OCI-LY7 (cell line): ENCODE results near the gene LRRC56. TPM values are rescaled to one million over a fixed set of nuclear protein-coding genes. Genes with fewer than 3 reads are reported as not detected.
A peak's percentile ranks its signal among the peaks of the same experiment; 100 is the strongest.

Source experiments
- BruUV-seq: library from RNA; stranded (reverse); fragments of 400-500 nt; replicated peaks from 2 replicates; lab custom pipeline; 2021; lab: Mats Ljungman, UMichigan
- CTCF ChIA-PET: fragments of 300-600 bp; sonication (Branson Sonifier 250); formaldehyde crosslinking; loops from one replicate; lab custom pipeline; 2022; ENCODE audit warnings: antibody characterized with exemption; ENCODE audit not compliant: unreplicated experiment; lab: Charles Lee
- POLR2A ChIA-PET: fragments of 300-600 bp; sonication (Branson Sonifier 250); formaldehyde crosslinking; loops from one replicate; lab custom pipeline; 2022; ENCODE audit warnings: antibody characterized with exemption; lab: Charles Lee
- DNase-seq: peaks from one replicate; pipeline ENCODE4 v3.0.0-alpha.2; 2015; ENCODE audit warnings: low spot score
- H2AFZ ChIP-seq: fragments of 200-600 bp; sonication (generic), shearing (Covaris generic); 2 replicates; pipeline ENCODE4 v1.6.1; 2014; ENCODE audit warnings: mild to moderate bottlenecking, antibody characterized with exemption, low read length, moderate library complexity
- H3K27ac ChIP-seq: fragments of 200-600 bp; sonication (generic); 2 replicates; pipeline ENCODE4 v1.5.1; 2014; ENCODE audit warnings: mixed run types, low read depth, mild to moderate bottlenecking, moderate library complexity, low read length, inconsistent platforms; ENCODE audit not compliant: poor library complexity, severe bottlenecking
- H3K36me3 ChIP-seq: fragments of 200-600 bp; sonication (generic); 2 replicates; pipeline ENCODE4 v1.6.1; 2014; ENCODE audit warnings: mild to moderate bottlenecking, antibody characterized with exemption, low read length, moderate library complexity, mixed read lengths; ENCODE audit not compliant: insufficient read depth
- H3K4me1 ChIP-seq: fragments of 200-600 bp; sonication (generic); 2 replicates; pipeline ENCODE4 v1.5.1; 2014; ENCODE audit warnings: mild to moderate bottlenecking, low read length; ENCODE audit not compliant: insufficient read depth, poor library complexity, severe bottlenecking
- H3K4me2 ChIP-seq: fragments of 200-600 bp; sonication (generic); 2 replicates; pipeline ENCODE4 v1.6.1; 2014; ENCODE audit warnings: mild to moderate bottlenecking, low read length
- H3K4me3 ChIP-seq: fragments of 200-600 bp; sonication (generic); 2 replicates; pipeline ENCODE4 v1.5.1; 2014; ENCODE audit warnings: mild to moderate bottlenecking, low read depth, low read length; ENCODE audit not compliant: poor library complexity, severe bottlenecking
- H3K79me2 ChIP-seq: fragments of 200-600 bp; sonication (generic); 2 replicates; pipeline ENCODE4 v1.6.1; 2016; ENCODE audit warnings: low read depth, mild to moderate bottlenecking, low read length, moderate library complexity, mixed read lengths; ENCODE audit not compliant: insufficient read depth
- H3K9me2 ChIP-seq: fragments of 200-600 bp; sonication (generic); 2 replicates; pipeline ENCODE4 v1.6.1; 2016; ENCODE audit warnings: mild to moderate bottlenecking, low read length, mixed read lengths; ENCODE audit not compliant: insufficient read depth
- H3K9me3 ChIP-seq: fragments of 200-600 bp; sonication (generic); 2 replicates; pipeline ENCODE4 v1.6.1; 2014; ENCODE audit warnings: mild to moderate bottlenecking, mixed run types, low read length, mixed read lengths
- H4K20me1 ChIP-seq: fragments of 200-600 bp; sonication (generic); 2 replicates; pipeline ENCODE4 v1.6.1; 2014; ENCODE audit warnings: mild to moderate bottlenecking, antibody characterized with exemption, low read length, moderate library complexity, mixed read lengths; ENCODE audit not compliant: insufficient read depth
- EZH2phosphoT487 ChIP-seq: fragments of 200-600 bp; sonication (generic); IDR thresholded peaks from 2 replicates; pipeline ENCODE4 v1.6.1; 2018; ENCODE audit warnings: low read depth, borderline replicate concordance, mild to moderate bottlenecking, mixed run types, antibody characterized with exemption, low read length, moderate library complexity, mixed read lengths
- intact Hi-C: fragments of 100-400 bp; cut with micrococcal nuclease; formaldehyde crosslinking; loops from one replicate; pipeline ENCODE4 v1.10.0; 2022; ENCODE audit not compliant: unreplicated experiment
- total RNA-seq, 2 experiments: library from RNA; depleted of rRNA in 1 of 2; stranded (reverse); fragments of >200 nt in 1 of 2; shearing (Covaris generic) in 1 of 2; gene quantifications; 2 replicates each; pipeline ENCODE4 v1.2.3, GENCODE V29; 2014 to 2022
- TF ChIP-seq, protein P1 (sequence below): fragments of 200-600 bp; sonication (generic); conservative IDR thresholded peaks from 2 replicates; pipeline ENCODE4 v1.5.1; 2014; ENCODE audit warnings: mild to moderate bottlenecking, antibody characterized with exemption, low read length, moderate library complexity, mixed read lengths

LRRC56 gene
- total RNA-seq, 2 experiments from 2014 or later, result 1.6 to 2.5 TPM

DNA sequence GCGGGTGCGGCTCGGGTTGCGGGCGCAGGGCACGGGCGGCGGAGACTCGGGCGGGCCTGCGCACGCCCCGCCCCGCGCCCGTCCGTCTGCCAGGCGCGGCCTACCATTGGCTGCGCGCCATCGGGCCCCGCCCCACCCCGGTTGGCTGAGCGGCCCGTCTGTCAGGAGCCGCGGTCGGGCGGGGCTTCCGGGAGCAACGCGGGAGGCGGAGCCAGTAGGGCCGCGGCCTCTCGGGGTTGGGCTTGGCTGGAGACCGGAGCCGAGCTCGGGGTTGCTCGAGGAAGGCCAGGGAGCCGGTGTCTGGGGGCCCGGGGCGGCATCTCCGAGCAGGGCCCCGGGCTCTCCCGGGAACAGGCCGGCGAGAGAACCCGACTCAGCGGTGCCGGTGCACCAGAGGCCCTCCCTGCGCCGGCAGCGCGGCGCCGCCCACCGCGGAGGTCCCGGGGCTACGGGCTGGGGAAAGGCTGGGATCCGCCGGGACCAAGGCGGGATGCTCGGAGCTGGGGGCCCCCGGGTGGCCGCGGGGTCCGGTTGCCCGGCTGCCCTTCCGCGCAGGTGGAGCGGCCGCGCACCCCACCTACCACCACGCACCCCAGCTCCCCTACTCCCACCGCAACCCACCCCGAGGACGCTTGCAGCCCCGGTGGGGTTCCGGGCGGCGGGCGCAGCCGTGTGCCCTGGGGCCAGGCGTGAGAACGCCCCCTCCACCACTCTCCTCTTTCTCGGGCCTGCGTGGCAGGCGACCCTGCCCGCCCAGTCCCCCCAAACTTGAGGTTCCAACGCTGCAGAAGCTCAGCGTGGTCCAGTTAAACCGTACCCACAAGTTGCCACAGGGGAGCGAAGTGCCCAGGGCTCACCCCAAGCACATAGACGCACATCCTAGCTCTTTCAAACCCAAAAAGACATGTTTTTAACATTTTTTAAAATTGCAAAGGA is 1.5 kb upstream of the LRRC56 start, which contains the start of gene HRAS:
Gene HRAS (minus strand): TSS at position 58 of the 936 bp plus-strand sequence.
- peak within 1 kb of the TSS; percentile 94 for H3K4me2 ChIP-seq
- POLR2A ChIA-PET, result interaction anchor here (0.5 to 1.0 kb wide), 3 partner anchors 29 to 129 kb away, joined by 3 to 6 read pairs (median 4); partner anchors contain the start of gene RNH1
- peak within 1 kb of the TSS; percentile 80 for H3K27ac ChIP-seq
- H3K9me3 ChIP-seq, result no peaks in the 10 kb centered on the region
- H2AFZ ChIP-seq, result peak within 1 kb of the TSS; percentile 5; the same call in 1 of the 2 replicates
- CTCF ChIA-PET, result interaction anchor here (0.6 kb wide), 2 partner anchors 24 to 198 kb away, joined by 4 to 11 read pairs; no protein-coding TSS in a partner anchor
- H3K36me3 ChIP-seq, result peaks cover 17% of the 10 kb centered on the region; the same call in 1 of the 2 replicates
- no peaks in the 10 kb centered on the region for H4K20me1 ChIP-seq
- DNase-seq, result peak; percentile 97
- H3K4me3 ChIP-seq, result peak within 1 kb of the TSS; percentile 94
- peaks cover 32% of the 10 kb centered on the region for H3K4me1 ChIP-seq
- intact Hi-C loops, result loop anchor here (5.0 kb wide), 1 partner anchor 88 kb away; no protein-coding TSS in a partner anchor
- no peaks in the 10 kb centered on the region for H3K9me2 ChIP-seq
- no peak for TF ChIP-seq EZH2phosphoT487
- TF ChIP-seq, protein P1, sequence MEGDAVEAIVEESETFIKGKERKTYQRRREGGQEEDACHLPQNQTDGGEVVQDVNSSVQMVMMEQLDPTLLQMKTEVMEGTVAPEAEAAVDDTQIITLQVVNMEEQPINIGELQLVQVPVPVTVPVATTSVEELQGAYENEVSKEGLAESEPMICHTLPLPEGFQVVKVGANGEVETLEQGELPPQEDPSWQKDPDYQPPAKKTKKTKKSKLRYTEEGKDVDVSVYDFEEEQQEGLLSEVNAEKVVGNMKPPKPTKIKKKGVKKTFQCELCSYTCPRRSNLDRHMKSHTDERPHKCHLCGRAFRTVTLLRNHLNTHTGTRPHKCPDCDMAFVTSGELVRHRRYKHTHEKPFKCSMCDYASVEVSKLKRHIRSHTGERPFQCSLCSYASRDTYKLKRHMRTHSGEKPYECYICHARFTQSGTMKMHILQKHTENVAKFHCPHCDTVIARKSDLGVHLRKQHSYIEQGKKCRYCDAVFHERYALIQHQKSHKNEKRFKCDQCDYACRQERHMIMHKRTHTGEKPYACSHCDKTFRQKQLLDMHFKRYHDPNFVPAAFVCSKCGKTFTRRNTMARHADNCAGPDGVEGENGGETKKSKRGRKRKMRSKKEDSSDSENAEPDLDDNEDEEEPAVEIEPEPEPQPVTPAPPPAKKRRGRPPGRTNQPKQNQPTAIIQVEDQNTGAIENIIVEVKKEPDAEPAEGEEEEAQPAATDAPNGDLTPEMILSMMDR, result no peak
- no peaks in the 10 kb centered on the region for H3K79me2 ChIP-seq
- BruUV-seq, result no TSS peak

GRCh38 chr11:537622-538430 is 499 bp downstream of the LRRC56 start:
- BruUV-seq, result no TSS peak

More at GRCh38 chr11:537622-538430, 499 bp downstream of the LRRC56 start:
- peak overlapping the region; percentile 75; the same call in 1 of the 2 replicates for H2AFZ ChIP-seq
- H3K9me2 ChIP-seq, result no peaks in the 10 kb centered on the region
- no peaks in the 10 kb centered on the region for H3K9me3 ChIP-seq
- no peak for DNase-seq
- ChIA-PET CTCF (no interaction called here), POLR2A (no interaction called here)
- peak overlapping the region; percentile 94 for H3K4me2 ChIP-seq
- H3K27ac ChIP-seq, result peak overlapping the region; percentile 80
- TF ChIP-seq, protein P1, result no peak
- no peak for TF ChIP-seq EZH2phosphoT487
- H4K20me1 ChIP-seq, result no peaks in the 10 kb centered on the region
- peaks cover 32% of the 10 kb centered on the region for H3K4me1 ChIP-seq
- H3K4me3 ChIP-seq, result peak overlapping the region; percentile 77
- no peaks in the 10 kb centered on the region for H3K79me2 ChIP-seq
- peaks cover 9% of the 10 kb centered on the region; the same call in 1 of the 2 replicates for H3K36me3 ChIP-seq
- intact Hi-C loops, result loop anchor here (1.0 to 5.0 kb wide), 2 partner anchors 32 to 91 kb away; no protein-coding TSS in a partner anchor
